HCEC 1CT (cell line): Measurements from ENCODE around the gene C12orf76.

Experiments
- DNase-seq: peaks from one replicate; pipeline ENCODE4 v3.0.0-alpha.2; 2017

C12orf76 gene

DNA sequence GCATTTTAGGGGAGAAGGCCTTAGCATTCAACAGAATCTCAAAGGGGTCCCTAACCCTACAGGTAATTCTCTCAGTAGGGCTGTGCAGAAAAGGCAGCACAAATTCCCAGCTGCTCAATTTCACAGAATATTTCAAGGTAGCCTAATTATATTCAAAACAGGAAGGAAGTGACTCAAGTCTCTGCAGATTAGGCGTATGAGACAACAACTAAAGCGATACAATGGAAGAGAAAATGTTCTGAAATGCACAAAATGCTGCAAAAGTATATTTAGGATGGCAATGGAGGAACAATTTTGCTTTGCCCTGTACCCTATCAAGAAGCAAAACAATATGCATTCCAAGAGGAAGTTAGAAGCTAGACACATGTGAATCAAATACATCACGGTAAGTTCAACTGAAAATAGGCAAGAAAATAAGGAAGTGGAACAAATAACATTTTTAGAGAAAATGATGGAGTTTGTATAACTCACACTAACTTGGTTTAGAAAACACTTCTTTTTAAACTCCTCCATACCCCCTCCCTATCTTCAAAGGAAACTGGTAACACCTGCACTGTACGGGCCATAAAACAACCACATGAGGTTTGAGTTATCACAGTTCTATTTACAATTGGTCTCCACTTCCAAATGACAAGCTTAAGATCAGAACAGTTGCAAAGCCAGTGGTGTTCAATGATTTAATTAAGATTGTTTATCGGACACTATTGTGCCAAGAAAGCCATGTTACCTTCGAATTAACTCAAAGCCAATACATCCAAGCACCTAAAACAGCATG is 53.7 kb downstream of the C12orf76 start:
- DNase-seq, result no peak

DNA sequence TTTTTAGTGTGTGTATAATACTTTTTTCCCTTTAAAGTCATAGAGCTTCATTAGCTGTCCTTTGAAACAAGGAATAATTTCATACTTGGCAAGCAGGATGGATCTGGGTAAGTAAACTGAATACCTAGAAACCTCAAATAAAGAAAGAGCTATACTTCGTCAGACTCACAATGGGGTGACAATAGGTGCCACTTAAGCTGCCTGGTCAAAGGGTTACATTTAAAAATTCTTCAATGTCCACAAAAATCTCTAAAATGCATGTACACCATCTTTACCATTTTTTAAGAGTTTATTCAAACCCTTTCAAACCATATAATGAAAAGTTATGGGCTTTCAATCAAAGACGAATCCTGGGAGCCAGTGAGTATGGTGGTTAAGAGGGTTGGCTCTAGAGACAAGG is 55.2 kb downstream of the C12orf76 start:
- no peak for DNase-seq

DNA sequence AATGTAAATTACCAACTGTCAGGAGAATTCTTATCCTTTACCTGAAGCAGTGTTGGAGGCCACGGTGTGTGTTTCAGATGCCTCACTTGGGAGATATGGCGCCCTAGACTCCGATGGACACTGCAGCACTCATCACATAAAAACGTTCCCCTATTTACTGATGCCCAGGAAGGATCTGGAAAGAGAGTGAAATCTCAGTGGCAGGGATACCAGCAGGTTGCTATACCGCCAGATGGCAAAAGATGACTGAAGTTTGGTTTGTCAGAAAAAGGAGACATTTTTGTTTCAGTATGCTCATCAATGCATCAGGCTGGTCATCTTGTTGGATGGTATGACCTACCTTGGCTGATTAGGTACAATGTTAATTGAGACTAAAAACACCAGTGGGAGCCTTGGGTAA is 56.7 kb downstream of the C12orf76 start:
- DNase-seq, result no peak
